NCI-H1105 treated with DMSO at 0.1 percent for 48 hours (cell line): Measurements from ENCODE around the gene STOX1.
"Not testable (repeated sequence)": the region's sequence is repeated elsewhere in the genome, so short reads cannot be mapped to it uniquely, and the experiment has no call there.

Source experiments
- DNase-seq: peaks from one replicate; lab custom pipeline; 2025; lab: John Stamatoyannopoulos, UW

The STOX1 gene, protein sequence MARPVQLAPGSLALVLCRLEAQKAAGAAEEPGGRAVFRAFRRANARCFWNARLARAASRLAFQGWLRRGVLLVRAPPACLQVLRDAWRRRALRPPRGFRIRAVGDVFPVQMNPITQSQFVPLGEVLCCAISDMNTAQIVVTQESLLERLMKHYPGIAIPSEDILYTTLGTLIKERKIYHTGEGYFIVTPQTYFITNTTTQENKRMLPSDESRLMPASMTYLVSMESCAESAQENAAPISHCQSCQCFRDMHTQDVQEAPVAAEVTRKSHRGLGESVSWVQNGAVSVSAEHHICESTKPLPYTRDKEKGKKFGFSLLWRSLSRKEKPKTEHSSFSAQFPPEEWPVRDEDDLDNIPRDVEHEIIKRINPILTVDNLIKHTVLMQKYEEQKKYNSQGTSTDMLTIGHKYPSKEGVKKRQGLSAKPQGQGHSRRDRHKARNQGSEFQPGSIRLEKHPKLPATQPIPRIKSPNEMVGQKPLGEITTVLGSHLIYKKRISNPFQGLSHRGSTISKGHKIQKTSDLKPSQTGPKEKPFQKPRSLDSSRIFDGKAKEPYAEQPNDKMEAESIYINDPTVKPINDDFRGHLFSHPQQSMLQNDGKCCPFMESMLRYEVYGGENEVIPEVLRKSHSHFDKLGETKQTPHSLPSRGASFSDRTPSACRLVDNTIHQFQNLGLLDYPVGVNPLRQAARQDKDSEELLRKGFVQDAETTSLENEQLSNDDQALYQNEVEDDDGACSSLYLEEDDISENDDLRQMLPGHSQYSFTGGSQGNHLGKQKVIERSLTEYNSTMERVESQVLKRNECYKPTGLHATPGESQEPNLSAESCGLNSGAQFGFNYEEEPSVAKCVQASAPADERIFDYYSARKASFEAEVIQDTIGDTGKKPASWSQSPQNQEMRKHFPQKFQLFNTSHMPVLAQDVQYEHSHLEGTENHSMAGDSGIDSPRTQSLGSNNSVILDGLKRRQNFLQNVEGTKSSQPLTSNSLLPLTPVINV

DNA sequence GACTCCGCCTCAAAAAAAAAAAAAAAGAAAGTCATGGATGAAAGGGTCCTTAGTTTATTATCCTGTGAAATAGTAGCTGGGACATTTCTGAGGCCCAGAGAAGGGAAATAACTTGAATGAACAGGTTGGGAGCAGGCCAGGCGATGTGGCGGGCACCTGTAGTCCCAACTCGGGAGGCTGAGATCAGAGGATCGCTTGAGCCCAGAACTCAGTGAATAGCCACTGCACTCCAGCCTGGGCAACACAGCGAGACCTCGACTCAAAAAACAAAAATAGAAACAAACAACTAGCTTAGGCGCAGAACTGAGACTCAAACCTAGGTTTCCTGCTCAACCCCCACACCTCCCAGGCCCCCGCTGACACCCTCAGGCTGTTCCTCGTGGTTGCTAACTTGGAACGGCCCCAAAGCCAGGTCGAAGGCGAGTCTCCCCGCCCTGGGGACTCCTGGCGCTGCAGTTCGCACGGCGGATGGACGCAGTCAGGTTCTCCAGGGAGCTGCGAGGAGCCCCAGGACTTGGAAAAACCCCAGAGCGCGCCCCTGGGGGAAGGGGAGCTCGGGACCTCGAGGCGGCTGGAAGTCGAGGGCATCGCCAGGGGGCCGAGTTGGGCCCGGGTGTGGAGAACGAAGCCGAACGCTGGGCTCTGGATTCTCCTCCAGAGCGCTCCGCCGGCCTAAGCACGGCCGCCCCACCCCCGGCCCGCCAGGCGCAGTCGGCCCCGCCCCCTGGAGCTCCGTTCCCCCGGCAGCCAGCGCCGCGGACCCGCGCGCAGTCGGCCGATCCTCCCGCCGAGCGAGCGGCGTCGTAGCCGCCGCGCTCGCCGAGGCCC lies at the start of gene STOX1:
Gene STOX1, plus strand, starts transcription at position 768 of the 828 bp plus-strand sequence. CDS start 93 bp downstream, outside the sequence.
- peak; percentile 65 for DNase-seq

DNA sequence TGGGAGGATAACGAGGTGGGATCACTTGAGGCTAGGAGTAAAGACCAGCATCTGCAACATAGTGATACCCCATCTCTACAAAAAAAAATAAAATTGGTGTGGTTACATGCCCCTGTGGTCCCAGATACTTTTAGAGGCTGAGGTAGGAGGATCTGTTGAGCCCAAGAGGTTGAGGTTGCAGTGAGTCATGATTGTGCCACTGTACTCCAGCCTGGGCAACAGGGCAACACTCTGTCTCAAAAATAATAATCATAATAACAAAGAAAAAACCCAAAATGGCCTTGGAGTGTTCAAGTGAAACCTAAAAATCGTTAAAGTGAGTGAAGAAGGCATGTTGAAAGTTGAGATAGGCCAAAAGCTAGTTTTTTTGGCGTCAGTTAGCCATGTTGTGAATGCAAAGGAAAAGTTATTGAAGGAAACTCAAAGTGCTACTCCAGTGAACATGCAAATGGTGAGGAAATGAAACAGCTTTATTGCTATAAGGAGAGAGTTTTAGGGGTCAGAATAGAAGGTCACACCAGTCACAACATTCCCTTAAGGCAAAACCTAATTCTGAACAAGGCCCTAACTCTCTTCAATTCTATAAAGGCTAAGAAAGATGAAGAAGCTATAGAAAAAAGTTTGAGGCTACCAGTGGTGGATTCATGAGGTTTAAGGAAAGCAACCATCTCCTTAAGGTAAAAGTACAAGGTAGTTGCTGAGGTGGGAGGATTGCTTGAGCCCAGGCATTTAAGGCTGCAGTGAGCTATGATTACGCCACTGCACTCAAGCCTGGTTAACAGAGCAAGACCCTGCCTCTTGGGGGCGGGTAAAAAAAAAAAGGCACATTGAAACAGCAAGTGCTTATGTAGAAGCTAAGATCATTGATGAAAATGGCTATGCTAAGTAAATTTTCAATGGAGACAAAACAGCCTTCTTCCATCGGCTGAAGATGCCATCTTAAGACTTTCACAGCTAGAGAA lies 45.4 kb upstream of the STOX1 start:
- no peak for DNase-seq

DNA sequence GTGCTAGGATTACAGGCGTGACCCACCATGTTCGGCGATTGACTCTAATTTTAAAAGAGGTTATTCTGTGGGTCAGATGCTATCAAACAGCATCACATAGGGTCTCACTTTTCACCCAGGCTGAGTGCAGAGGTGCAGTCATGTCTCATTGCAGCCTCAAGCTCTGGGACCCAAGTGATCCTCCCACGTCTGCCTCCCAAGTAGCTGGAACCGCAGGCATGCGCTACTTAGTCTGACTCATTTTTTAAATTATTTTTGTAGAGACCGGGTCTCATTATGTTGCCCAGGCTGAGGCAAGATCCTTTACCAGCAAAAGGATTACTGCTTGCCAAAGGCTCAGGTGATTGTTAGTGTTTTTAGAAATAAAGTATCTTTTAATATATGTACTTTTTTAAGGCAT lies 42.9 kb upstream of the STOX1 start:
- no peak for DNase-seq

DNA sequence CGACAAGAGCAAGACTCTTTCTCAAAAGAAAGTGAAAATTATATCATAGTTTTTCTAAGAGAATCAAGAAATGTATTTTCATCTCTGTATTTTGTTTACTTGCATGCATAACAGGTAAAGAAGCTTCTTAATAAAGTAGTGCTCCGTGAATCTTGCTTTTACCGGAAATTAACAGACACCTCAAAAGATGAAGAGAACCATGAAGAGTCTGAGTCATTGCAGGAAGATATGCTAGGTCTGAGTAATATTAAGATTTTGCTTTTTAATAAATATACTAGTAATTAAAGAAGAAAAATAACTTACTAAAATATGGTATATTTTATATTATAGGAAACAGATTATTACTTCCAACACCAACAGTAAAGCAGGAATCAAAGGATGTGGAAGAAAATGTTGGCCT lies 39.5 kb upstream of the STOX1 start:
- no peak for DNase-seq

DNA sequence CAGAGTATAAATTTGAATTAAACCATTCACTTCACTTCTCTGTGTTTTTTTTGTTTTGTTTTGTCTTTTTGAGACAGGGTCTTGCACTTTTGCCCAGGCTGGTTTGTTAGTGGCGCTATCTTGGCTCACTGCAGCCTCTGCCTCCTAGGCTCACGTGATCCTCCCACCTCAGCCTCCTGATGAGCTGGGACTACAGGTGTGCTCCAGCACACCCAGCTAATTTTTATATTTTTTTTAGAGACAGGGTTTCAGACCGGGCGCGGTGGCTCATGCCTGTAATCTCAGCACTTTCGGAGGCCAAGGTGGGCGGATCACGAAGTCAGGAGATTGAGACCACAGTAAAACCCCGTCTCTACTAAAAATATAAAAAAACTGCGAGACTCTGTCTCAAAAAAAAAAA lies 36.9 kb upstream of the STOX1 start:
- DNase-seq = no peak

DNA sequence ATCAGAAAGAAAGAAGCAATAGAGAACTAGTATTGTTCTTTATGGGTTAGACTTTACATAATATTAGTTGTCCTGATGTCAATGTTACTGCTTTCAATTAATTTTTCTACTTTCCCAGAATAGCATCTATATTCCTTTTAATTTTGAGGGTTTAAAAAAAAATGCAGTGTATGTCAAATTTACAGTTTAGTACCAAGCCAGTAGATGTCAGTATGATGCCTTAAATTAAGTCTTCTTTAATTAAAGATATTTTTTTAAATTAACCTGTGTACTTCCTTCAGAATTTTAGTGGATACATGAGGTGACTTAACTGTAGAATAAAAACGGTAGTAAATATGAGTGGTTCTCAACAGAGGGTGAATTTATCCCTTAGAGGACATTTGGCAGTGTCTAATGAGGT lies 35.2 kb upstream of the STOX1 start:
- DNase-seq = no peak

DNA sequence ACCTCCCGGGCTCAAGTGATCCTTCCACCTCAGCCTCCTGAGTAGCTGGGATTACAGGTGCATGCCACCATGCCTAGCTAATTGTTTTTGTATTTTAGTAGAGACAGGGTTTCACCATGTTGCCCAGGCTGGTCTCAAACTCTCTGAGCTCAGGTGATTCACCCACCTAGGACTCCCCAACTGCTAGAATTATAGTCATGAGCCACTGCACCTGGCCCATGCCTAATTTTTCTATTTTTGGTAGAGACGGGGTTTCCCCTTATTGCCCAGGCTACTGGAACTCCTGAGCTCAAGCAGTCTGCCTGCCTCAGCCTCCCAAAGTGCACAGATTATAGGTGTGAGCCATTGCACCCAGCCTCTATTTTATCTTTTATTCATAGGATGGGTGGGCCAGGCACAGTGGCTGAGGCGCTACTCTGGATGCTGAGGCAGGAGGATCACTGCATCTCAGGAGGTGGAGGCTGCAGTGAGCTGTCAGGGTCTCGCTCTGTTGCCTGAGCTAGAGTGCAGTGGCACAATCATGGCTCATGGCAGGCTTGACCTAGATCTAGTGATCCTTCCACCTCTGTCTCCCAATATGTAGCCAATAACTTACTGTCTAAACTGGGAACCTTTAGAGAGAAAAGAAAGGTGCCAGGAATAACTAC lies 31.3 kb upstream of the STOX1 start:
- DNase-seq = no peak

DNA sequence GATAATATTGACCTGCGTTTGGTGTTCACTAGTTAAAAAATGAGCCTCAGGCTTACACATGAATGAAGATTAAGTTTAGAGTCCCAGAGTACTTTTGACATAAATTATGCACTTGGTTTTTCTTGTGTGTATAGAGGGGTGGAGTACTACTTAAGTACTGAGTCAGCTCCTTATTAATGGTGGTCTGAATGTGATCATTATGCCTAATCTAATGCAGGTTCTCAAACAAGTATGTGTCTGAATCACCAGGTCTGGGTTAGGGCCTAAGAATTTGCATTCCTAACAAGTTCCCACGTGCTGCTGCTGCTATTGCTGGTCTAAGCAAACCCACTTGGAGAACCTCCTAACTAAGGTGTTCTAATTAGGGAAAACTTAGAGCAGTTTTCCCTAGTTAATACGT lies 30.7 kb upstream of the STOX1 start:
- no peak for DNase-seq

DNA sequence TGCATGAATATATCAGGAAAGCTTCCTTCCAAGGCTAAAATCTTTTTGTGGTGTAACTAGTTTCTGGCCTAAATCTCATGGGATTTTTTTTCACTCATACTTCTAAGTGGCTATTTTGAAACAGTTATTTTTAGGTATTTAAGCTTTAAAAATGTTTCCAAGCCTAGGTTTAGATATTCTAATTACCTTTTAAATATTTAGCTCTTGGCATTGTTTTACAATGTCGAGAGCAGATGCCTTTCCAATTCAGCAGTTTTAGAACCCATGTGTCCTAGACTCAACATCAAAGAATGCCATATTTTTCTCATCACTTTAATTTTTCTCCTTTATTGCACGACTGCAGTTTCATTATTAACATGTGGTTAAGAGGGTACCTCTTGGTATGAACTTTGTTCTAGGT lies 27.1 kb upstream of the STOX1 start:
- no peak for DNase-seq

DNA sequence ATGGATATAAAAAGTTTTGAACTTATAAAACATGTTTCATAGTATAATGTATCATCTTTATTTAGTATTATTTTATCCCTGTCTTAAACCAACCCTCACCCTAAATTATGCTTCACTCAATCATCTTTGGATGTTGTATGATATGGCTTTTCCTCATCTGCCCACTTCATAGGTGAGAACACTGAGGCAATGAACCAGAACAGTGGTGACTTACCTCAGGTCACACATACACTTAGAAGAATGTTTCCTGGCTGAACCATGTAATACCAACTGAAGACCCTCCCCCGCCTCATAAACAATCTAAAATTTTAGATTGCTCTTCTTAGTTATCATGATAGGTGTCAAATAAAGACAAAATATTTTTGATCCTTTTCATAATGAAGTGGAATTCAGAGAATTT lies 22.6 kb upstream of the STOX1 start:
- DNase-seq = no peak

DNA sequence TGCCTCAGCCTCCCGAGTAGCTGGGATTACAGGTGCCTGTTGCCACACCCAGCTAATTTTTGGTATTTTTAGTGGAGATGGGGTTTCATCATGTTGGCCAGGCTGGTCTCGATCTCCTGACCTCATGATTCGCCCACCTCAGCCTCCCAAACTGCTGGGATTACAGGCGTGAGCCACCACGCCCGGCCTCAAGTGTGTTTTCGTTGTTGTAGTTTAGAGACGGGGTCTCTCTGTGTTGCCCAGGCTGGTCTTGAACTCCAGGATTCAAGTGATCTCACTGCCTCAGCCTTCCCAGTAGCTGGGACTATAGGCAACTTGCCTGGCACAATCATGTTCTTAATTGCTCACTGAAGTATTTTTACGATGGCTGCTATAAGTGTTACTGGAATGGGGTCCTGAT lies 16.5 kb upstream of the STOX1 start:
- DNase-seq = not testable (repeated sequence)

DNA sequence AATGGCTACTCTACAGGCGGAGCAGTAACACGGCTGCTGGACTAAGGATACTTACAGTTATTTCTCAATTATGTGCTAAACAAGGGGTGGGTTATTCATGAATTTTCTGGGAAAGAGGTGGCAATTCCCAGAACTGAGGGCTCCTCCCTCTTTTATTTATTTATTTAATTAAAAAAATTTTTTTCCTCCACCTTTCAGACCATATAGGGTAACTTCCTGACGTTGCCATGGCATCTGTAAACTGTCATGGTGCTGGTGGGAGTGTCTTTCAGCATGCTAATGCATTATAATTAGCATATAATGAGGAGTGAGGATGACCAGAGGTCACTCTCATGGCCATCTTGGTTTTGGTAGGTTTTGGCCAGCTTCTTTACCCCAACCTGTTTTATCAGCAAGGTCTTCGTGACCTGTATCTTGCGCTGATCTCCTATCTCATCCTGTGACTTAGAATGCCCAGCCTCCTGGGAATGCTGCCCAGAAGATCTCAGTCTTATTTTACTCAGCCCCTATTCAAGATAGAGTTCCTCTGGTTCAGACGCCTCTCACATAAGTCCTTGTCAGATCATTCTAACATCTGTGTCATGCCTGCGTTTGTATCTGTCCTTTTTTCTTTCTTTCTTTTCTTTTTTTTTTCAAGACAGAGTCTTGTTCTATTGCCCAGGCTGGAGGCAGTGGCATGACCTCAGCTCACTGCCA lies 15.9 kb upstream of the STOX1 start:
- no peak for DNase-seq

DNA sequence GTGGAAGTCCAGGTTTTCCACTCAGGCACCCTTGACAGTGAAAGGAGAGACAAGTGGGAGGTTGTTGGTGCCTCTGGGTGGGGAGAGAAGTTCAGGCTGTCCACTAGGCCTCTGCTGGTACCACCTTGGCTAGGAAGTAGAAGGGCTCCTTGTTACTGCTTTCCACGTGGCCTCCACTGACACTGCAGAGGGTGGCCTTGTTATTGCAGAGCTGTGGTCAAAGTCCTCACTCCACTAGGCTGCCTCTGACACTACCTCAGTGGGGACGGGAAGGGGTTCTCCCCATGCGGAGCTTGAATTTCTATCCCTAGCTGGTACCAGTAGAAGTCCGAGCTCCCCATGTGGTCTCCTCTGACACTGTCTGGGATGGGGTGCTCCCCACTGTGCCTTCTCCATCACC lies 14.9 kb upstream of the STOX1 start:
- DNase-seq = no peak

DNA sequence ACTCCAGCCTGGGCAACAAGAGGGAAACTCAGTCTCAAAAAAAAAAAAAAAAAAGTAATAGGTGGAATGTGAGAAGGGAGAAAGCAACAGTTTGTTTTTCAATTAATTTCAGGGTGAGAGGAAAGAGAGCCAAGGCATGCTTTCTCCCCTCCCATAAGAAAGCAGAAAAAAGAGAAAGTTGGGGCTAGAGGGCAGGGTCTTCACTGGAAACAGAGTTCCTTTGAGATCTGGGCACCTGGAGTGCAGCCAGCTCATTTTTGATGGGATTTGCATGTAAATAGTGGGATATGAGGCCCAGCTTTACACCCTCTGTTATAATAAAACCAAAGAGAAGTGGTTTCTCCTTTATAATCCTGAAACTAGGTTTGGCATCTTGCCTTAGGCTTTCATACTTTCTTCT lies 13.8 kb upstream of the STOX1 start:
- DNase-seq = peak; percentile 1

DNA sequence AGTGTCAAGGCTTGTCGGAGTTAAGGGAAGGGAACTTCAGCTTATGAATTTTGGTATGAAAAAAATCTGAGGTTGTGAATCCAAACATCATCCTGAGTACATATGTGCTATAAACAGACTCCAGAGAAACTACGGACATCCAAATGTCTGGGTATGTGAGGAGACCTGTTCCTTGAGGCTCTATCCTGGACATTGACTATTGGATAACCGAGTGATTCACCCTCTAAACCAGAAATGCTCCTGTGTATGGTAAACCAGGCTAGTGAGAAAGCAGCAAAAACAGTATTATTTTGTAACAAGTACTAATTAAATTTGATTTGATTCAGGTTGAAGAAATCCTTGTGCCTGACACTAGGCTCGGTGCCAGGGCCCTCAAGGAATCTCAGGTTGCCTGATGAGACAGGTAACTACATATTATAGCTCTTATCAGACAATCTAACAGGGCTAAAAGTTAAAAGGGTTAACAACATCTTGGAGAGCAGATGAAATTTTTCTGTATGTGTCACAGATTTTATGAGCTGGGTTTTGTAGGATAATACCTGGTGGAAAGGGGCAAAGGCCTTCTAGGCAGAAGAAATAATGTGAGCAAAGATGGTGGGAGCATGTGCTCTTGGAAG lies 10.4 kb upstream of the STOX1 start:
- DNase-seq = no peak

DNA sequence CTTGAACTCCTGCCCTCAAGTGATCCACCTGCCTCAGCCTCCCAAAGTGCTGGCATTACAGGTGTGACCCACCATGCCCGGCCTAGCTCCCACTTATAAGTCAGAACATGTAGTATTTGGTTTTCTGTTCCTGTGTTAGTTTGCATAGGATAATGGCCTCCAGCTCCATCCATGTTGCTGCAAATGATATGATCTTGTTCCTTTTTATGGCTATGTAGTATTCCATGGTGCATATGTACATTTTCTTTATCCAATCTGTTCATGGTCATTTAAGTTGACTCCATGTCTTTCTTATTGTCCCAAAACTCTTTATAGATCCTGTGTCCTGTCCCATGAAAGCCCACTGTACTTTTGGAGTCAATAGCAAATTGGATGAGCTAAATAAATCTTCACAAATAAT lies 7.0 kb upstream of the STOX1 start:
- not testable (repeated sequence) for DNase-seq

DNA sequence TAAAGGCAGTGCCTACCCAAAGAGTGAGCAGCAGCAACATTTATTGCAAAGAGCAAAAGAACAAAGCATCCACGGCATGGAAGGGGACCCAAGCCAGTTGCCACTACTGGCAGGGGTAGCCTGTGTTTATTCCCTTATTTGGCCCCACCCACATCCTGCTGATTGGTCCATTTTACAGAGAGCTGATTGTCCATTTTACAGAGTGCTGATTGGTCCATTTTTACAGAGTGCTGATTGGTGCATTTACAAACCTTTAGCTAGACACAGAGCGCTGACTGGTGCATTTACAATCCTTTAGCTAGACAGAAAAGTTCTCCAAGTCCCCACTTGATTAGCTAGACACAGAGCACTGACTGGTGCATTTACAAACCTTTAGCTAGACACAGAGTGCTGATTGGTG lies 4.7 kb upstream of the STOX1 start:
- not testable (repeated sequence) for DNase-seq

DNA sequence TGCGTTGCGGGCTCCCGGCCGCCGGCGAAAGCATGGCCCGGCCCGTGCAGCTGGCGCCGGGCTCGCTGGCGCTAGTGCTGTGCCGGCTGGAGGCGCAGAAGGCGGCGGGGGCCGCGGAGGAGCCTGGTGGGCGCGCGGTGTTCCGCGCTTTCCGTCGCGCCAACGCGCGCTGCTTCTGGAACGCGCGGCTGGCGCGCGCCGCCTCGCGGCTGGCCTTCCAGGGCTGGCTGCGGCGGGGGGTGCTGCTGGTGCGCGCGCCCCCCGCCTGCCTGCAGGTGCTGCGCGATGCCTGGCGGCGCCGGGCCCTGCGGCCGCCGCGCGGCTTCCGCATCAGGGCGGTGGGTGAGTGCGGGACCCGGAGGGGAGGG lies 245 bp downstream of the STOX1 start:
- not testable (repeated sequence) for DNase-seq

DNA sequence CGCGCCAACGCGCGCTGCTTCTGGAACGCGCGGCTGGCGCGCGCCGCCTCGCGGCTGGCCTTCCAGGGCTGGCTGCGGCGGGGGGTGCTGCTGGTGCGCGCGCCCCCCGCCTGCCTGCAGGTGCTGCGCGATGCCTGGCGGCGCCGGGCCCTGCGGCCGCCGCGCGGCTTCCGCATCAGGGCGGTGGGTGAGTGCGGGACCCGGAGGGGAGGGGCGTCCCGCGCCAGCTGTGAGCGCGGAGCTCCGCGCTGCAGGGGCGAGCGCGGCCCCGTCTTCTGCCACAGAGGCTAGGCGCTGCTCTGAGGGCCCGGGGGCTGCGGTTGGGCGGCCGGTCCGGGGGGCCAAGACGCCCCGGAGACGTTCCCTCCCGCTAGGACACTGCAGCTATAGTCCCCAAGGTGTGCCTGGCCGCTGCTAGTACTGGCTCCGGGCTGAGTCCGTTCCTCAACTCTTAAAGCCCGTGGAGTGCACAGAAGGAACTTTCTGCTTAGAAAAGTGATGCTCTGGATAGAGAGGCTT lies 811 bp downstream of the STOX1 start:
- not testable (repeated sequence) for DNase-seq
